ENCODE results near the gene FOXD3. TPM values are rescaled to one million over a fixed set of nuclear protein-coding genes. Genes with fewer than 3 reads are reported as not detected.

FOXD3 gene
- total and polyA plus RNA-seq, 2 experiments from 2014 or later, result not detected

DNA sequence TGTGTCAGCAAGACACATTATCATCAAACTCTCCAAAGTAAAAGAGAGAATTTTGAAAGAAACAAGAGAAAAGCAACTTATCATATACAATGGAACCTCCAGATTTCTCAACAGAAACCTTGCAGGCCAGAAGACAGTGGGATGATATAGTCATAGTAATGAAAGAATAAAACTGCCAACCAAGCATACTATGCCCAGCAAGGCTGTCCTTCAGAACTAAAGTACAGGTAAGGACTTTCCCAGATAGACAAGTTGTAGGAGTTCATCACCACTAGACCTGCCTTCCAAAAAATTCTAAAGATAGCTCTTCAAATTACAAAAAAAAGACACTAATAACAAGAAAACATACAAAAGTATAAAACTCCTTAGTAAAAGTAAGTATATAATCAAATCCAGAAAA, 33.2 kb upstream of the FOXD3 start:
- Histone ChIP-seq H3K4me3 (no peak overlapping the region), H3K79me2 (no peaks in the 10 kb centered on the region), H3K4me1 (ENCODE audit: insufficient read depth) (no peaks in the 10 kb centered on the region), H3K27ac (no peak overlapping the region), H3K27me3 (no peaks in the 10 kb centered on the region), H2AFZ (no peak overlapping the region), H3K4me2 (no peak overlapping the region), H4K20me1 (ENCODE audit: insufficient read depth, poor library complexity, severe bottlenecking) (no peaks in the 10 kb centered on the region), H3K9me2 (replicated peaks; ENCODE audit: insufficient read depth) (no peaks in the 10 kb centered on the region), H3K9me3 (ENCODE audit: low read depth) (no peaks in the 10 kb centered on the region), H3K36me3 (replicated peaks; ENCODE audit: insufficient read depth, low read depth) (no peaks in the 10 kb centered on the region)
- TF ChIP-seq EZH2phosphoT487 (IDR thresholded peaks at IDR 0.05; ENCODE audit: low read depth, severe bottlenecking, unreplicated experiment), result no peak
- TF ChIP-seq, protein P1, sequence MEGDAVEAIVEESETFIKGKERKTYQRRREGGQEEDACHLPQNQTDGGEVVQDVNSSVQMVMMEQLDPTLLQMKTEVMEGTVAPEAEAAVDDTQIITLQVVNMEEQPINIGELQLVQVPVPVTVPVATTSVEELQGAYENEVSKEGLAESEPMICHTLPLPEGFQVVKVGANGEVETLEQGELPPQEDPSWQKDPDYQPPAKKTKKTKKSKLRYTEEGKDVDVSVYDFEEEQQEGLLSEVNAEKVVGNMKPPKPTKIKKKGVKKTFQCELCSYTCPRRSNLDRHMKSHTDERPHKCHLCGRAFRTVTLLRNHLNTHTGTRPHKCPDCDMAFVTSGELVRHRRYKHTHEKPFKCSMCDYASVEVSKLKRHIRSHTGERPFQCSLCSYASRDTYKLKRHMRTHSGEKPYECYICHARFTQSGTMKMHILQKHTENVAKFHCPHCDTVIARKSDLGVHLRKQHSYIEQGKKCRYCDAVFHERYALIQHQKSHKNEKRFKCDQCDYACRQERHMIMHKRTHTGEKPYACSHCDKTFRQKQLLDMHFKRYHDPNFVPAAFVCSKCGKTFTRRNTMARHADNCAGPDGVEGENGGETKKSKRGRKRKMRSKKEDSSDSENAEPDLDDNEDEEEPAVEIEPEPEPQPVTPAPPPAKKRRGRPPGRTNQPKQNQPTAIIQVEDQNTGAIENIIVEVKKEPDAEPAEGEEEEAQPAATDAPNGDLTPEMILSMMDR (IDR thresholded peaks at IDR 0.05; ENCODE audit: poor library complexity), result no peak
- TF ChIP-seq EZH2 (IDR thresholded peaks at IDR 0.05; ENCODE audit: borderline replicate concordance), result no peak
- DNase-seq (ENCODE audit: low spot score), result no peak

DNA sequence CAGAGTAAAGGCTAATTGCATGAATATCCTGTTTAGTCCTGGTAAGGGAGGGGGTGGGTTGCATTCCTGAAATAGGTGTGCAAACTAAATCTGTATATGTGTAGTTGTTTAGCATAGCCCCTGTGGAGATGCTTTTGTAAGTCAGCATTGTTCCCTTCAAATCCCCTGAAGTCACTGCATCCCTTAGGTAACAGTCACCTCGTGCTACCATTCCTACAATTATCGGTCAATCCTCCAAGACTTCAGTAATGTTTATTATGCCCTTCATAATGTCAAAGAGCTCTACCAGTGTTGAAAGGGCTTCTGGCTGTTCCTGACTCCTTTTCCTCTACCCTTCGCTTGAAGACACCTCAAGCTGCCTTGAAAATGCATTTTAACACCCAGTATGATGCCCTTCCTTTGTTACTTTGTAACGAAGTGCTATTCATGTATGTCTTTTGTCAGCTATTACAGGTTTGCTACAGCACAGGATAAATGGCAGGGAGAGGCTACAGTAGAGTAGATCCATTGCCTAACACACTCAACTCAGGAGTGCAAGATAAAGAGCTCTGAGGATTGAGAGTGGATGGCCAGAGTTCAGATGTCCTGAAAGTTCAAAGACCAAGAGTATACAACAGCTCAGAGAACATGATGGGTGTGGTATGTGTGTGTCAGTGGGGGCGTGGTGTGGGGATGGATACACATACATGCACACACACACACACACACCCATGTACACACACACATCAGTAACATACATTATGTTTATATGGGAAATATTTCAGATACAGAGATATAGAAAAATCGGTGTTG, 27.4 kb upstream of the FOXD3 start:
- WGBS (ENCODE audit: low lambda C conversion rate, missing lambda C conversion rate), result 40% methylated on average over 6 of the region's 6 CpGs
- Histone ChIP-seq H3K9me2 (replicated peaks; ENCODE audit: insufficient read depth) (no peaks in the 10 kb centered on the region), H3K4me1 (ENCODE audit: insufficient read depth) (no peaks in the 10 kb centered on the region), H3K9me3 (ENCODE audit: low read depth) (no peaks in the 10 kb centered on the region), H3K27me3 (peaks cover 4% of the 10 kb centered on the region), H4K20me1 (ENCODE audit: insufficient read depth, poor library complexity, severe bottlenecking) (no peaks in the 10 kb centered on the region), H3K79me2 (no peaks in the 10 kb centered on the region), H3K36me3 (replicated peaks; ENCODE audit: insufficient read depth, low read depth) (no peaks in the 10 kb centered on the region), H3K4me3 (no peak overlapping the region), H2AFZ (no peak overlapping the region), H3K27ac (no peak overlapping the region), H3K4me2 (no peak overlapping the region)
- no peak for TF ChIP-seq EZH2phosphoT487 (IDR thresholded peaks at IDR 0.05; ENCODE audit: low read depth, severe bottlenecking, unreplicated experiment)
- no peak for TF ChIP-seq EZH2 (IDR thresholded peaks at IDR 0.05; ENCODE audit: borderline replicate concordance)
- TF ChIP-seq, protein P1 (IDR thresholded peaks at IDR 0.05; ENCODE audit: poor library complexity), result no peak
- no peak for DNase-seq (ENCODE audit: low spot score)

DNA sequence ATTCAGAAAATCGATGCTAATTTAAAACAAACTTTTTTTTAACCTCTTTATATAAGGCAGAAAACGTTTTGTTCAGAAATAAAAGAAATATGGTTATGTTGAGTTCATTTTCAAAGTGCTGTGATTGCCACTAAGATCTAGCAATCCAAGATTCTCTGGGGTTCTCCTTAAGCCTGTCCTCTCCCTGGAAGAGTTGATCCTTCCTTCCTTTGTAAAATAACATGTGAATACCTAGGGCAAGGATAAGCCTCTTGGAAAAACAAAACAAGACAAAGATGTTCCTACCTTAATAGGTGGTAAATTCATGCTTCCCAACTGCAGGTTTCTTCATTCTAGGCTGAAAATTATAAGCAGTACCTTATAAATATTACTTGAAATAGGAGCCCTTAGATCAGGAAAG, 18.0 kb upstream of the FOXD3 start:
- DNase-seq (ENCODE audit: low spot score), result no peak
- H3K4me3 ChIP-seq, result no peak overlapping the region
- H2AFZ ChIP-seq, result no peak overlapping the region
- H3K27ac ChIP-seq, result no peak overlapping the region
- H3K4me2 ChIP-seq, result no peak overlapping the region
- no peaks in the 10 kb centered on the region for H3K9me2 ChIP-seq (replicated peaks; ENCODE audit: insufficient read depth)
- peaks cover 24% of the 10 kb centered on the region for H3K27me3 ChIP-seq
- no peaks in the 10 kb centered on the region for H3K79me2 ChIP-seq
- WGBS (ENCODE audit: low lambda C conversion rate, missing lambda C conversion rate), result 35% methylated on average over 2 of the region's 2 CpGs
- H4K20me1 ChIP-seq (ENCODE audit: insufficient read depth, poor library complexity, severe bottlenecking), result no peaks in the 10 kb centered on the region
- no peaks in the 10 kb centered on the region for H3K4me1 ChIP-seq (ENCODE audit: insufficient read depth)
- TF ChIP-seq EZH2 (IDR thresholded peaks at IDR 0.05; ENCODE audit: borderline replicate concordance) (no peak), EZH2phosphoT487 (IDR thresholded peaks at IDR 0.05; ENCODE audit: low read depth, severe bottlenecking, unreplicated experiment) (no peak)
- TF ChIP-seq, protein P1 (IDR thresholded peaks at IDR 0.05; ENCODE audit: poor library complexity), result no peak
- no peaks in the 10 kb centered on the region for H3K9me3 ChIP-seq (ENCODE audit: low read depth)
- no peaks in the 10 kb centered on the region for H3K36me3 ChIP-seq (replicated peaks; ENCODE audit: insufficient read depth, low read depth)

All from hepatocyte (in vitro differentiated cells).